HepG2 (cell line): ENCODE results near the gene TRRAP.

Source experiments
- ETV6 ChIP-seq: sonication (generic); formaldehyde crosslinking; conservative IDR thresholded peaks from 2 replicates; pipeline ENCODE4 v1.4.0; 2020; ENCODE audit warnings: missing genetic modification reagents
- POLR2AphosphoS2 ChIP-seq: IDR thresholded peaks from 2 replicates; pipeline ENCODE4 v1.6.1; 2011; ENCODE audit warnings: low read depth, low read length, improper control_type of control experiment

GRCh38 chr7:98869027-98869596 lies 9.2 kb upstream of the TRRAP start:
- TF ChIP-seq ETV6 (CRISPR knock-in tag) (no peak), POLR2AphosphoS2 (no peak)
